NCI-H1048 (cell line): ENCODE measurements around the gene ST6GALNAC5.
"Not testable (repeated sequence)": the region's sequence is repeated elsewhere in the genome, so short reads cannot be mapped to it uniquely, and the experiment has no call there.

Source experiments
- DNase-seq: peaks from one replicate; lab custom pipeline; 2025; lab: John Stamatoyannopoulos, UW

Gene ST6GALNAC5

GRCh38 chr1:76867342-76868130 is at the start of gene ST6GALNAC5:
Gene ST6GALNAC5, plus strand, starts transcription at chr1:76867480.
- DNase-seq = no peak

GRCh38 chr1:76820028-76820427 is 47.3 kb upstream of the ST6GALNAC5 start:
- no peak for DNase-seq

- DNase-seq = not testable (repeated sequence)
These were observed 44.3 kb upstream of the ST6GALNAC5 start for GRCh38 chr1:76822961-76823360.

- DNase-seq = no peak
These were observed 43.2 kb upstream of the ST6GALNAC5 start for GRCh38 chr1:76824106-76824505.

GRCh38 chr1:76826072-76826845 is 41.0 kb upstream of the ST6GALNAC5 start:
- no peak for DNase-seq

GRCh38 chr1:76827066-76827465 is 40.2 kb upstream of the ST6GALNAC5 start:
- DNase-seq = no peak

GRCh38 chr1:76830373-76830772 is 36.9 kb upstream of the ST6GALNAC5 start:
- DNase-seq = no peak

- no peak for DNase-seq
These were observed 34.8 kb upstream of the ST6GALNAC5 start for GRCh38 chr1:76832521-76832920.

GRCh38 chr1:76833151-76833550 is 34.1 kb upstream of the ST6GALNAC5 start:
- DNase-seq = no peak

- no peak for DNase-seq
These were observed 33.4 kb upstream of the ST6GALNAC5 start for GRCh38 chr1:76833856-76834255.

- DNase-seq = no peak
These were observed 32.1 kb upstream of the ST6GALNAC5 start for GRCh38 chr1:76835203-76835602.

- no peak for DNase-seq
These were observed 27.0 kb upstream of the ST6GALNAC5 start for GRCh38 chr1:76840278-76840677.

GRCh38 chr1:76841460-76841859 is 25.8 kb upstream of the ST6GALNAC5 start:
- DNase-seq = no peak

GRCh38 chr1:76843821-76844464 is 23.3 kb upstream of the ST6GALNAC5 start:
- no peak for DNase-seq

GRCh38 chr1:76854255-76854654 is 13.0 kb upstream of the ST6GALNAC5 start:
- DNase-seq = no peak

- no peak for DNase-seq
These were observed 11.2 kb upstream of the ST6GALNAC5 start for GRCh38 chr1:76856104-76856503.

GRCh38 chr1:76857138-76857537 is 10.1 kb upstream of the ST6GALNAC5 start:
- no peak for DNase-seq

GRCh38 chr1:76857973-76858372 is 9.3 kb upstream of the ST6GALNAC5 start:
- DNase-seq = no peak

- DNase-seq = no peak
These were observed 6.1 kb upstream of the ST6GALNAC5 start for GRCh38 chr1:76861149-76861548.

GRCh38 chr1:76862447-76862846 is 4.8 kb upstream of the ST6GALNAC5 start:
- DNase-seq = no peak

- DNase-seq = no peak
These were observed 2.9 kb upstream of the ST6GALNAC5 start for GRCh38 chr1:76864383-76864782.

- DNase-seq = no peak
These were observed 1.5 kb upstream of the ST6GALNAC5 start for GRCh38 chr1:76865696-76866286.
